ENCODE results near the gene LMO4.
A peak's percentile ranks its signal among the peaks of the same experiment; 100 is the strongest.

The LMO4 gene

DNA sequence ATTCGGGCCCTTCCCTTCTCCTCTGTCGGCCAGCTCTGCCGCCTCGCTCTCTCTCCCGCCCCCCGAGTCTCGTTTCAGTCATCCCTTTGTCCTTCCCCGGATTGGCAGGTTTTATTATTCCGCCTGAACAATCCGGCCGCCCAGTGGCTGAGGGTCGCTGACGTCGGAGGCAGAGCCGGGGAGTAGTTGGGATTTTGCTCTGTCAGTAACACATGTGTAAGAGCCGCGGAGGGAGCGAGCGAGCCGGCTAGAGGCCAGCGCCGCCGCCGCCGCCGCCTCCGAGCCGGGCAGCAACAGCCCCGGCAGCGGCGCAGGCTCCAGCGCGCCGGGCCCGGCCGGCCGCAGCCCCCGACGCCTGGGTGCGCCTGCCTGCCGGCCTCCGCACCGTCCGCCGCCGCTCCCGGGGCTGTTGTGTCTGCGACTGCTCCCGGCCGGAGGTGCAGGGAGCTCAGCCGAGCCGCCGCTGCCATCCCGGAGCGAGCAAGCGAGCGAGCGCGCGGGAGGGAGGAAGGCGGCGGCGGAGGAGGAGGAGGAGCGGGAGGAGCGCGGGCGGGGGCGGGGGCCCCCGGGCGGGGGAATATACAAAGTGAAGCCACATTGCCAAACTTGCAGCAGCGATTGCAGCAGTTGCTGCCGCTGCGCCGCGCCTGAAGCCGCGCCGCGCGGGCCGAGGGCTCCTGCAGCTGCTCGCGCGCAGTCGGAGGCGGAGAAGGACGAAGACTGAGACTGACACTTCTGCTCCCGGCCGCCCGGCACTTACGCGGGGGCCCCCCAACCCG lies at the start of gene LMO4:
Gene LMO4 (plus strand): TSS at position 609 of the 779 bp plus-strand sequence. CDS start 3,136 bp downstream, outside the sequence.
- DNase-seq: peak; percentile 99

- DNase-seq: peak; percentile 31
These were observed 49.2 kb upstream of the LMO4 start for GRCh38 chr1:87279536-87279875.

- no peak for DNase-seq
These were observed 48.6 kb upstream of the LMO4 start for GRCh38 chr1:87279966-87280535.

DNA sequence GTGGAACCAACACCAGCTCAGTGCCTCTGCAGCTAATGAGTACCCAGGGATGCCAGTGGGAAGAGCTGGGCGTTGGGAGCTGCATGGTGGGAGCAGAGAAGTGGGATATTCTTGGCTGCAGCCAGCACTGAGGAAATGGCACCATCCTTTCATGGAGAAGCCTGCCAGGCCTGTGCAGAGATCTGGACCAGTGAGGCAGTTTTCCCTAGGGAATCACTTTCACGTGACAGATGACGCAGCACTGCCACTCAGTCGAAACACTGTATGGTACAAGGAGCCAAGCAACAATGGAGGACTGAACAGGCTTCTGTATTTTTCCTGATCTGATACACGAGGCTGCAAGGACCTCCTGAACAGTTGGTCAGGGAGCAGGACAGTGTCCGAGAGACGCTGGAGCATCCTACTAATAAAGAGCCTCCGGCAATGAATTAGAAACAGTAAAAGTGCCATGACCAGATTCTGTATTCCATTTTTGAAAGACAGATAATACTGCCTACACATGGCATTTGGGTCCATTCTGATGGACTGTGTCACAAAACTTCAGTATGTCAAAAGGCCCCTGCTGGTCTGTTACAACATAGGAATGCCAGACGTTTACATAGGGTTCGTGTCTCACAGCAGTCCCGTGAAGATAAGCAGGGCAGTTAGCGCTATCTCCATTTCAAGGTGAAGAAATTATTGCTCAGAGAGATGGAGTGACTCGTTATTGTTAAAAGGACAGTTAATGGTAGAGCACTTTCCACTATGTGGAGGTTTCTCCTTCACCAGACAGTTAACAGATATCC lies 44.0 kb upstream of the LMO4 start:
- DNase-seq: no peak

DNA sequence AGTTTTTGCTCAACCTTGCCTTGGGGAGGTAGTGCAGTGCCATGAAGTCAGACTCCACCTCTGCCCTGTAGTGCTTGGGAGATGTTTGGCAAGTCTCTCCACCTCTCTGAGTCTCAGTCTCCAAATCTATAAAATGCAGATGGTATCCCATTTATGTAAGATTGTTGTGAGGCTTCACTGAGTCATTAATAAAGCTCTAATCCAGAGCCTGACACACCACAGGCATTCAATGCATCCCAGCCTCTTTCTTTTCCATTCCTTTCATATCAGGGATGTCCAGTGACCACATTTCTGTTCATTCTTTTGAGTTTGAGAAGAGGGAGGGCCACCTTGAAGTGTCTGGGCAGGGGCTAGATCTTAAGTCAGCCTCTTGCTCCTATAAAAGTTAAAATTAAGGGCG lies 37.6 kb upstream of the LMO4 start:
- no peak for DNase-seq

GRCh38 chr1:87292684-87293493 lies 35.8 kb upstream of the LMO4 start:
- peak; percentile 71 for DNase-seq

DNA sequence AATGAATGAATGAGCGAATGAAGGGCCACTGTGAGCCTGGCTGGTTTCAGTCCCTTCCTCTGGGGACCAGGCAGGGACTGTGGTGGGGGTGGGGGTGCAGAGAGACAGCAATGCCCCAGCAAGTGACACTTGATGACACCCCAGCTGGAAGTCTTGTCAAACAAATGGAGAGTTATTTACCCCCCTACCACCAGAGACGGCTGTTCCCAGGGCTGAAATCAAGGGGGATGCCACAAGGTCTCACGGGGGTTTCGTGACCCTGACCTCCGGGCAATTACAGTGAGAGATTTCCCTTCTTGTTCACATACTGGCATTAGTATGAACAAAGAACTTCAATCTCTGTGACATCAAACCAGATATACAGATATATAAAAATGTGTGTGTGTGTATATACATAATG lies 34.0 kb upstream of the LMO4 start:
- DNase-seq: no peak

DNA sequence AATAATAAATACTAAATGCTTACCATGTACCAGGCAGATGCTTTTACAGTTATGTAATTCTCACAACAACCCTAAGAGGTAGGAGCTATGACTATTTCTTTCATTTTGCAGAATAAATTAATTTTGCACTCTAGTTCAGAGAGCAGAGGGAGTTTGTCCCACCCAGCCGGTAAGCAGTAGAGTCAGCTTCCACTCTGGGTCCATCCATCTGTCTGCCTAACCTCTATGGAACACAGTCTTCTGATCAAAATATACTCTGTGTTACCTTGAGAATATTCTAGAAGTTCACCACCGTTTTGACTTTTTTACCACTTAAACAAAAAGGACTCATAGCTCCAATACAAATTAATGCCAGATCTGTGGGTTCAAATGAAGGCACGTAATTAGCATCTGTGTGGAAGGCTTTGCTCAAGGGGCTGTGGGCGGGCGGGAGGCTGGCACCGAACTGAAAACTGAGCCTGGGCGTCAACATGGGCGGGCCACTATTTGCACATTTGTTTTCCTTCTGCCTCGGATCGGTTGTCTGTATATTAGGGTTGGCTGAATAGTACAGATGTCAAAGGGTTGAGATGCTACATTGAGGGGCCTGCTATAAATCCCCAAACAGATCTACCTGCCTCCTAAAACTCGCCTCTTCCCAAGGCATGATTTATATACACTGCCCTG lies 33.1 kb upstream of the LMO4 start:
- no peak for DNase-seq

DNA sequence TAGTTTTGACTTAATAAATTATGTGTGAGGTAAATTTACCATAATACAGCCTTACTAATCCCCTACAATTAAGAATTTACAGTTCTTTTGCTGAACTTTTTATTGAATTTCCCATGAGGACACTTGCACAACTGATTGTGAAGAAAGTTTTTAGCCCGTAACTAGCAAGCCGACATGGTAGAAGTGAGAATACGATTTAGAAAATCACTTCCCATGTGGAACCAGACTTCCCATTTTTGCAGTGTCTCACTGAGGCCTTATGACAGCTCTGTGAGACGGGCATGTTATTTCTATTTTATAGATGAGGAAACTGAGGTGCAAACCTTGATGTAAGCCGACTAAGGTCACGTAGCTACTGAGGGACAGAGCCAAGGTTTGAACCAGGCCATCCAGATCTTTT lies 32.5 kb upstream of the LMO4 start:
- DNase-seq: no peak

DNA sequence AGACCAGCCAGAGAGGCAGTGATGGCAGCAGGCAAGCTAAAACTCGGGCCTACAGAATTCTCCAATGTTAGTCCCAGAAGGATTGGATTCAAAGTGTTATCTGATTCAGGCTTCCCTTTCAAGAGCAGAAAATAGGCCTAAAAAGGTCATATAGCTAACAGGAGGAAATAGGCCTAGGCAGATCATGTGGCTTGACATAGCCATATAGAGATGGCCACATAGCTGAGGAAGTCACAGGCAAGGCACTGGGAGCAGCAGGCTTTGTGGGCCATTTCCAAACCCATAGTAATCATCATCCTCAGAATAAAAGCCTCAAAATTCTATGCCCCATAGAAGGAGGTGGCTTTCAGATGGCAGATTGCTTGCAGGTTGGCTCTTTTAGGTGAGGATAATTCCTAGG lies 29.0 kb upstream of the LMO4 start:
- DNase-seq: no peak

DNA sequence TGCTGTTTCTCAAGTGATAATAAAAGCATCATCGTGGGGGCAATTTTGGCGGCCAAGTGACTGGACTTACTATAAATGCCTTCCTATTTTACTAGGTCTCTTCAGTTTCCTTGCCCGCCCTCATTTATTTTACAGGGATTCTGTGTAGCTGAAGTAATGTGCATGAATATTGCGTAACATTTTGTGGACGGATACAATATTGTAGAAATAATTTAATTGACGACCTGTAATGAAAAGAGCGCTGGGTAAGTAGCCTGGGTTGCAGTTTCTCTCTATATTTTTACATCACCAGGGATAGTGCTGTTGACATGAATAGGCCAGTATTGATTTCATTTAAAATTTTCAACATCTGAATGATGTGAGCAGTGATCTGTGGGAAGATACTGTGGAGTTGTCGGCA lies 28.1 kb upstream of the LMO4 start:
- DNase-seq: no peak

DNA sequence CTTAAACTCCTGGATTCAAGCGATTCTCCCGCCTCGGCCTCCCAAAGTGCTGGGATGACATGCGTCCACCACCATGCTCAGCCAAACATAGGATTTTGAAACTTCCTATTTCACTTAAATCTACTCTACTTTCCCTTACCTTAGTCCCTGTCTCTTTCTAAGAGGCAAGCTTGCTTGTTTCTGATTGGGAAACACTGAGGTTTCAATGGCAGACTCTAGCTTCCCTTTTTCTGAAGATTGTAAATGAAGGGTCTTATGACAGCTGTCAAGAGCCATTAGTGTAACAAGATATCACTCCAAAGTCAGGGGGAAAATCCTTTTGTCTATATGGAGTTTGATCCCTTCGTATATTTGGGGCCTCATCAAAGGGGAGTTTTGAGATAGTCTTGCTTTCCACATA lies 23.5 kb upstream of the LMO4 start:
- no peak for DNase-seq

DNA sequence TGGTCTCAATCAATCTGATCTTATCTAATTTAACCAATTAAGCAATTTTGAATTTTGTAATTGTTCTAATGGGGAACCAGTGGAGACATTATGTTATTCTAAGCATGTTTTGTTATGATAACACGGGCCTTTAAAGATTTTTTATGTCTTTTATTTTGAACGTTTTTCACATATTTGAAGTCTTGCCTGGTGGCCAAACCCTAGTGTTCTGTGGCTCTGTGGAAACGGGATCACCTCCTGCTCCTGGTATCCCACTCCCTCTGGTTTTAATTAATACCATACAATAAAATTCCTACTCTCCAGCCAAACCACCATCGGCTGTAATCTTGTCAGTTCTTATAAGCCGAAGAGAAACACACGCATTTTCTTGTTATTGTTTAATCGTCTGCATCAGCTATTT lies 22.9 kb upstream of the LMO4 start:
- DNase-seq: no peak

- no peak for DNase-seq
These were observed 21.4 kb upstream of the LMO4 start for GRCh38 chr1:87307306-87307705.

DNA sequence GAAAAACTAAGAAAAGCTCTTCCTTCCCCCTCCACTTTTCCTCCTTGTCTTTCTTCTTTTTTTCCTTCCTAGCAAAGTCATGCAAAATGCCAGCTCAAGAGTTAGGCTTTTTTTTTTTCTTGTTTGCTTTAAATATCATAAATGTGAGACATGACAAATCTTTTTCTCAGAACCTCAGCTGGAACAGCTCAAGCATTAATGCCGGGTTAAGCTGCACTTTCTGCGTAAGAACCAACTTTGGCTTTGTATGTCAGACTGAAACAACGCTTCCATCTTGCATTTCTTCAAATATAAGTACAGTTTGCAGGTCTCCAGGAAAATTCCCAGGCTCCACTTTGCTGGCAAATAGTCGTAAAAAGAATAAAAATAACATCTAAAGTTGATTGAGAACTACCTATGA lies 20.7 kb upstream of the LMO4 start:
- no peak for DNase-seq

DNA sequence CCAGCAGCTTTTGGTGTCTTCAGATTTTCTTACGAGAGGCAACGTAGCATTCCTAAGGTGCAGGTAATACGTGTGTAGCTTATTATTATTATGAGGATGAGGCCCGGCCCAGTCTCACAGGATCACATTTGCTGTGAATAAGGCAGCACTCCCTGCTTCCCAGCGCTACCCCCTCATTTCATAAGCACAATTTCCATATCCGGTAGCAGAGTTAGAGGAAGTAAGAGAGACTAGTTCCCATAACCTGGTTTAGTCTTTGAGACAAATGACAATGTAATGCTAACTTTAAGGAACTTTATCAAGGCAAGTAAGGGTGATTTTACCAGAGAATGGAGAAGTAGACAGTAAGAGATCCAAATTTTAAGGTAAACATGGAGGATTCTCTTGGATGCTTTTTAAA lies 14.6 kb upstream of the LMO4 start:
- DNase-seq: no peak

- no peak for DNase-seq
These were observed 10.5 kb upstream of the LMO4 start for GRCh38 chr1:87318056-87318650.

DNA sequence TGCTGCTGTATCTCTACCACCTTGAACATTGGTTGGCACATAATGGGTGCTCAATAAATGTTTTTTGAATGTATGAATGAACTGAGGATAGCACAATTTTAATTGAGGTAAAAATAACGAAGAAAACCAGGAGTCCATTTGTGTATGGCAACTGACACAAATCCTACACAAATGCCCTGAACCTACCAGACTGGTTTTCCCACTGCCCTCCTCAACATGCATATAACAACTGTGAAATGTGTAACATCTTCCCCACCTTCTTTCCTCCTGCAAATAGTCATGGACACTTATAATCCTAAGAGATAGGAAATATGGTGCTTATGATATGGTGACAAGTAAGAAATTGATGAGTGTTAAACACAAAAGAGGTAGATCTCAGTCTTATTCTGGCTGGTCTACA lies 9.9 kb upstream of the LMO4 start:
- no peak for DNase-seq

- DNase-seq: no peak
These were observed 2.5 kb upstream of the LMO4 start for GRCh38 chr1:87325982-87326738.

GRCh38 chr1:87327376-87328271 lies 1.1 kb upstream of the LMO4 start:
- no peak for DNase-seq
